GM12878 (cell line): Measurements from ENCODE around the gene POLR2B. TPM values are rescaled to one million over a fixed set of nuclear protein-coding genes. Genes with fewer than 3 reads are reported as not detected.

Source experiments
- ATAC-seq: fragments of 200-7000 bp; cut with Tn5 transposase; 3 replicates; pipeline ENCODE4 v1.9.1; 2020; ENCODE audit warnings: mild to moderate bottlenecking, moderate library complexity
- BruUV-seq: library from RNA; stranded (reverse); fragments of 400-500 nt; replicated peaks from 2 replicates; lab custom pipeline; 2021; lab: Mats Ljungman, UMichigan
- CTCF ChIA-PET: fragments of 300-600 bp; sonication (Branson Sonifier 250); formaldehyde crosslinking; extraction: SDS; loops from one replicate; lab custom pipeline; 2021; ENCODE audit warnings: inconsistent platforms; lab: Yijun Ruan, JAX
- POLR2A ChIA-PET: fragments of 350-600 bp; formaldehyde crosslinking; extraction: SDS; loops from one replicate; lab custom pipeline; 2021; ENCODE audit warnings: inconsistent platforms; lab: Charles Lee
- RAD21 ChIA-PET: fragments of 300-600 bp; sonication (Branson Sonifier 250); formaldehyde crosslinking; loops from one replicate; lab custom pipeline; 2023; ENCODE audit warnings: antibody characterized with exemption; ENCODE audit not compliant: unreplicated experiment; lab: Charles Lee
- SMC1A ChIA-PET: fragments of 300-600 bp; sonication (Branson Sonifier 250); formaldehyde crosslinking; loops from one replicate; lab custom pipeline; 2023; ENCODE audit not compliant: unreplicated experiment, uncharacterized antibody; lab: Charles Lee
- DNase-seq: peaks from one replicate; pipeline ENCODE4 v3.0.0-alpha.2; 2011; ENCODE audit warnings: low read depth, low spot score
- FAIRE-seq: peaks from 3 replicates; lab custom pipeline; 2011; peaks lifted over from hg19 to GRCh38; lab: Jason Lieb, UNC
- H2AFZ ChIP-seq: 2 replicates; pipeline ENCODE4 v1.6.0; 2011; ENCODE audit warnings: low read depth, low read length, control low read depth; ENCODE audit not compliant: control insufficient read depth
- H3K27ac ChIP-seq: 2 replicates; pipeline ENCODE4 v1.5.1; 2011; ENCODE audit warnings: control low read depth; ENCODE audit not compliant: control insufficient read depth, insufficient read depth
- H3K27me3 ChIP-seq, 2 experiments: replicated peaks in 1 of 2; 2 replicates each; pipeline versions ENCODE4 v1.6.0 to v1.6.1; 2011; ENCODE audit warnings: low read length in 1 of 2; ENCODE audit not compliant: control insufficient read depth in 2 of 2, insufficient read depth in 2 of 2
- H3K36me3 ChIP-seq, 2 experiments: 2 replicates each; pipeline ENCODE4 v1.5.1; 2011; ENCODE audit warnings: low read length in 1 of 2; ENCODE audit not compliant: control insufficient read depth in 2 of 2, insufficient read depth in 2 of 2
- H3K4me1 ChIP-seq: 2 replicates; pipeline ENCODE4 v1.6.1; 2011; ENCODE audit warnings: mild to moderate bottlenecking, low read length, moderate library complexity, mixed read lengths; ENCODE audit not compliant: control insufficient read depth, insufficient read depth
- H3K4me2 ChIP-seq: 2 replicates; pipeline ENCODE4 v1.6.0; 2011; ENCODE audit warnings: control low read depth; ENCODE audit not compliant: control insufficient read depth, insufficient read depth
- H3K4me3 ChIP-seq: fragments of 200-600 bp; sonication (generic); 2 replicates; pipeline ENCODE4 v1.5.1; 2016
- H3K79me2 ChIP-seq: 2 replicates; pipeline ENCODE4 v1.6.0; 2011; ENCODE audit warnings: low read length; ENCODE audit not compliant: control insufficient read depth, insufficient read depth
- H3K9ac ChIP-seq: 2 replicates; pipeline ENCODE4 v1.8.0; 2011; ENCODE audit warnings: low read length, control low read depth, mixed read lengths; ENCODE audit not compliant: control insufficient read depth, insufficient read depth
- H3K9me3 ChIP-seq: replicated peaks from 3 replicates; pipeline ENCODE4 v1.5.1; 2011; ENCODE audit warnings: mild to moderate bottlenecking, low read length; ENCODE audit not compliant: control insufficient read depth, insufficient read depth
- H4K20me1 ChIP-seq: 2 replicates; pipeline ENCODE4 v1.6.0; 2011; ENCODE audit not compliant: control insufficient read depth, insufficient read depth
- BMI1 ChIP-seq: fragments of 450-650 bp; IDR thresholded peaks from 2 replicates; pipeline ENCODE4 v1.6.1; 2016; ENCODE audit warnings: mild to moderate bottlenecking, moderate library complexity, borderline replicate concordance
- CHD4 ChIP-seq: fragments of 200-600 bp; sonication (generic); IDR thresholded peaks from 2 replicates; pipeline ENCODE4 v1.6.1; 2016; ENCODE audit warnings: mild to moderate bottlenecking
- CREM ChIP-seq: IDR thresholded peaks from 2 replicates; pipeline ENCODE4 v1.6.1; 2014; ENCODE audit warnings: antibody characterized with exemption, low read depth
- ETV6 ChIP-seq, 2 experiments: fragments of 450-650 bp in 1 of 2; IDR thresholded peaks in 1 of 2; conservative IDR thresholded peaks in 1 of 2; 2 replicates each; pipeline ENCODE4 v1.6.1; 2014; ENCODE audit warnings: antibody characterized with exemption in 1 of 2, borderline replicate concordance in 1 of 2, low read depth in 1 of 2, mild to moderate bottlenecking in 1 of 2, moderate library complexity in 1 of 2
- FOXM1 ChIP-seq: IDR thresholded peaks from 2 replicates; pipeline ENCODE4 v1.6.1; 2012; ENCODE audit warnings: low read depth, mild to moderate bottlenecking, inconsistent platforms, low read length, moderate library complexity
- SP1 ChIP-seq: IDR thresholded peaks from one replicate; pipeline ENCODE4 v1.6.1; 2011; ENCODE audit warnings: low read depth, low read length
- SREBF1 ChIP-seq: IDR thresholded peaks from 2 replicates; pipeline ENCODE4 v1.6.1; 2012; ENCODE audit warnings: mild to moderate bottlenecking, low read length
- SUPT20H ChIP-seq: IDR thresholded peaks from 2 replicates; pipeline ENCODE4 v1.6.1; 2011; ENCODE audit warnings: low read depth, mild to moderate bottlenecking, low read length, moderate library complexity, borderline replicate concordance; ENCODE audit not compliant: control insufficient read depth
- ZNF384 ChIP-seq: IDR thresholded peaks from 2 replicates; pipeline ENCODE4 v1.6.1; 2012; ENCODE audit warnings: low read depth, mild to moderate bottlenecking, low read length, improper control_type of control experiment, borderline replicate concordance
- ZSCAN29 ChIP-seq: fragments of 450-650 bp; IDR thresholded peaks from 2 replicates; pipeline ENCODE4 v1.6.1; 2017; ENCODE audit warnings: mild to moderate bottlenecking, moderate library complexity
- WGBS: methylation state at CpG from one replicate; pipeline ENCODE4 v1.1.6; 2016; ENCODE audit warnings: low lambda C conversion rate; ENCODE audit not compliant: insufficient replicate concordance, insufficient coverage; ENCODE audit errors: missing lambda C conversion rate; 5-methylcytosine and 5-hydroxymethylcytosine counted together
- in situ Hi-C: fragments of 300-500 bp; cut with MboI; formaldehyde crosslinking; loops from 9 replicates; pipeline ENCODE4 v1.14.3; 2018; ENCODE audit warnings: mixed read lengths
- intact Hi-C: fragments of 100-400 bp; cut with micrococcal nuclease; formaldehyde crosslinking; loops from one replicate; pipeline ENCODE4 v1.14.2; 2022; ENCODE audit not compliant: unreplicated experiment
- polyA plus RNA-seq, 11 experiments: library from polyadenylated mRNA; depleted of rRNA in 4 of 11; unstranded in 6 of 11; stranded (reverse) in 5 of 11; fragments of >200 nt; fragmentation: Nextera tagmentation in 4 of 11; fragmentation: Illumina TruSeq in 1 of 11; extraction: Ambion mirVana in 4 of 11; extraction: Trizol in 1 of 11; gene quantifications; 1 replicate in 1 of 11; 2 replicates in 10 of 11; pipeline versions ENCODE4 v1.2.1 to v1.2.3, GENCODE V29; 2011 to 2016; ENCODE audit warnings: inconsistent platforms in 2 of 11, missing spikeins in 2 of 11, low read depth in 1 of 11
- total RNA-seq, 4 experiments: library from RNA; depleted of rRNA in 3 of 4; stranded (reverse); fragments of >200 nt in 3 of 4; fragmentation: Illumina TruSeq in 1 of 4; extraction: Trizol in 1 of 4; gene quantifications; 2 replicates each; pipeline versions ENCODE4 v1.2.1 to v1.2.3, GENCODE V29; 2013 to 2021
- TF ChIP-seq, protein P1 (sequence below): fragments of 450-650 bp; IDR thresholded peaks from 2 replicates; pipeline ENCODE4 v1.6.1; 2017; ENCODE audit warnings: mild to moderate bottlenecking, moderate library complexity
- TF ChIP-seq, protein P2 (sequence below): fragments of 450-650 bp; IDR thresholded peaks from 2 replicates; pipeline ENCODE4 v1.6.1; 2014; ENCODE audit warnings: mild to moderate bottlenecking
- TF ChIP-seq, protein P3 (sequence below): fragments of 450-650 bp; IDR thresholded peaks from 2 replicates; pipeline ENCODE4 v1.6.1; 2017; ENCODE audit warnings: mild to moderate bottlenecking, low read depth, inconsistent platforms; ENCODE audit not compliant: poor library complexity, severe bottlenecking

The POLR2B gene
- total and polyA plus RNA-seq, 10 of the 15 experiments (the other 5 are each of a cell fraction or from before 2014, with no cell fraction given), result 46.0 to 183 (median 99.2) TPM

DNA sequence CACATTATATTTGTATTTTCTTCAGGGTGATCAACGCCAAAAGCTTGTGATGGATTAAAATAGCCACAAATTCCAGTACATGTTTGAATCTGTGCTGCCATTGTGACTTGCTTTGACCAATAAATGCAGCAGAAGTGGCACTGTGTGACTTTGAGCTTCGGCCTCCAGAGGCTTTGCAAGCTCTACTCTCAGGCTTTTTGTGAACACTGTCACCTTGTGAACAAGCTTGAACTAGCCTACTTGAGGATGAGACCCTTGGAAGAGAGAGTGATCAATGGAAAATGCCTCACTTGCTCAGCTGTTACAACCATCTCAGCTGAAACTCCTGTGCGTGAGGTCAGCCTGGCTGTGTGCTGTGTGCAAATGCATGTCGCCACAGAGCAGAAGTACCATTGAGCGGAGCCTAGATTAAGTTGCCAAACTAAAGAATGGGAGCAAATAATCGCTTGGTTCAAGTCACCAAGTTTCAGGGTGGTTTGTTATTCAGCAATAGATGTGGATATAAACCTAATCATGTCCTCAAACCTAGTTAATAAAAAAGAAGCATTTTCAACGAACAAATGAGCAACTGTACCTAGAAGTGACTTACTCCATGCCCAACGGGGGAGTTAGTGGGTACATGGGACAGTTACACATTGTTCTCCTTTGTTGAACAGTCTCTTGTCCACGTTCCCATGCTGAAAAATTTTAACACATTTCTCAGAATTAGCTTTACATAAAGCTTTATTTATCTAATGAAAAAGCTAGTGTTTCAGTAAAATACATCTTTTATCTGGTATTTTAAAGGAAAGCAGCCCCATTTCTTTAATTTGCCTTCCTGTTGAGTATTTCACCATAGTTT, 24.8 kb upstream of the POLR2B start:
- POLR2A ChIA-PET, result interaction anchor here (0.6 kb wide), 2 partner anchors 25 to 202 kb away, joined by 3 to 4 read pairs; partner anchors contain the start of gene POLR2B
- SMC1A ChIA-PET, result interaction anchor here (1.3 kb wide), 1 partner anchor 24 kb away, joined by 3 read pairs; the partner anchor contains the start of gene NOA1
- Histone ChIP-seq H3K4me2 (no peak overlapping the region), H3K4me3 (no peak overlapping the region), H2AFZ (no peak overlapping the region), H3K9ac (no peak overlapping the region), H3K79me2 (no peaks in the 10 kb centered on the region), H3K27me3 (no peaks in the 10 kb centered on the region)
- in situ Hi-C loops (no loop called here), intact Hi-C loops (no loop called here)
- RAD21 ChIA-PET, result interaction anchor here (0.7 kb wide), 1 partner anchor 36 kb away, joined by 4 read pairs; no protein-coding TSS in a partner anchor
- no peak for ATAC-seq
- TF ChIP-seq ZNF384, result no peak
- no peak for TF ChIP-seq ETV6 (conservative IDR thresholded peaks at IDR 0.05 in 1 of 2, IDR thresholded peaks at IDR 0.05 in 1 of 2; ENCODE audit: borderline replicate concordance in 1 of 2, low read depth in 1 of 2)
- no peak for TF ChIP-seq SP1
- TF ChIP-seq ZSCAN29, result no peak
- no peak for TF ChIP-seq CREM
- TF ChIP-seq, protein P1, sequence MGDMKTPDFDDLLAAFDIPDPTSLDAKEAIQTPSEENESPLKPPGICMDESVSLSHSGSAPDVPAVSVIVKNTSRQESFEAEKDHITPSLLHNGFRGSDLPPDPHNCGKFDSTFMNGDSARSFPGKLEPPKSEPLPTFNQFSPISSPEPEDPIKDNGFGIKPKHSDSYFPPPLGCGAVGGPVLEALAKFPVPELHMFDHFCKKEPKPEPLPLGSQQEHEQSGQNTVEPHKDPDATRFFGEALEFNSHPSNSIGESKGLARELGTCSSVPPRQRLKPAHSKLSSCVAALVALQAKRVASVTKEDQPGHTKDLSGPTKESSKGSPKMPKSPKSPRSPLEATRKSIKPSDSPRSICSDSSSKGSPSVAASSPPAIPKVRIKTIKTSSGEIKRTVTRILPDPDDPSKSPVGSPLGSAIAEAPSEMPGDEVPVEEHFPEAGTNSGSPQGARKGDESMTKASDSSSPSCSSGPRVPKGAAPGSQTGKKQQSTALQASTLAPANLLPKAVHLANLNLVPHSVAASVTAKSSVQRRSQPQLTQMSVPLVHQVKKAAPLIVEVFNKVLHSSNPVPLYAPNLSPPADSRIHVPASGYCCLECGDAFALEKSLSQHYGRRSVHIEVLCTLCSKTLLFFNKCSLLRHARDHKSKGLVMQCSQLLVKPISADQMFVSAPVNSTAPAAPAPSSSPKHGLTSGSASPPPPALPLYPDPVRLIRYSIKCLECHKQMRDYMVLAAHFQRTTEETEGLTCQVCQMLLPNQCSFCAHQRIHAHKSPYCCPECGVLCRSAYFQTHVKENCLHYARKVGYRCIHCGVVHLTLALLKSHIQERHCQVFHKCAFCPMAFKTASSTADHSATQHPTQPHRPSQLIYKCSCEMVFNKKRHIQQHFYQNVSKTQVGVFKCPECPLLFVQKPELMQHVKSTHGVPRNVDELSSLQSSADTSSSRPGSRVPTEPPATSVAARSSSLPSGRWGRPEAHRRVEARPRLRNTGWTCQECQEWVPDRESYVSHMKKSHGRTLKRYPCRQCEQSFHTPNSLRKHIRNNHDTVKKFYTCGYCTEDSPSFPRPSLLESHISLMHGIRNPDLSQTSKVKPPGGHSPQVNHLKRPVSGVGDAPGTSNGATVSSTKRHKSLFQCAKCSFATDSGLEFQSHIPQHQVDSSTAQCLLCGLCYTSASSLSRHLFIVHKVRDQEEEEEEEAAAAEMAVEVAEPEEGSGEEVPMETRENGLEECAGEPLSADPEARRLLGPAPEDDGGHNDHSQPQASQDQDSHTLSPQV, result no peak
- no peak for TF ChIP-seq SUPT20H
- no peak for TF ChIP-seq CHD4
- TF ChIP-seq, protein P2, sequence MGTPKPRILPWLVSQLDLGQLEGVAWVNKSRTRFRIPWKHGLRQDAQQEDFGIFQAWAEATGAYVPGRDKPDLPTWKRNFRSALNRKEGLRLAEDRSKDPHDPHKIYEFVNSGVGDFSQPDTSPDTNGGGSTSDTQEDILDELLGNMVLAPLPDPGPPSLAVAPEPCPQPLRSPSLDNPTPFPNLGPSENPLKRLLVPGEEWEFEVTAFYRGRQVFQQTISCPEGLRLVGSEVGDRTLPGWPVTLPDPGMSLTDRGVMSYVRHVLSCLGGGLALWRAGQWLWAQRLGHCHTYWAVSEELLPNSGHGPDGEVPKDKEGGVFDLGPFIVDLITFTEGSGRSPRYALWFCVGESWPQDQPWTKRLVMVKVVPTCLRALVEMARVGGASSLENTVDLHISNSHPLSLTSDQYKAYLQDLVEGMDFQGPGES, result no peak
- no peak for TF ChIP-seq SREBF1
- TF ChIP-seq, protein P3, sequence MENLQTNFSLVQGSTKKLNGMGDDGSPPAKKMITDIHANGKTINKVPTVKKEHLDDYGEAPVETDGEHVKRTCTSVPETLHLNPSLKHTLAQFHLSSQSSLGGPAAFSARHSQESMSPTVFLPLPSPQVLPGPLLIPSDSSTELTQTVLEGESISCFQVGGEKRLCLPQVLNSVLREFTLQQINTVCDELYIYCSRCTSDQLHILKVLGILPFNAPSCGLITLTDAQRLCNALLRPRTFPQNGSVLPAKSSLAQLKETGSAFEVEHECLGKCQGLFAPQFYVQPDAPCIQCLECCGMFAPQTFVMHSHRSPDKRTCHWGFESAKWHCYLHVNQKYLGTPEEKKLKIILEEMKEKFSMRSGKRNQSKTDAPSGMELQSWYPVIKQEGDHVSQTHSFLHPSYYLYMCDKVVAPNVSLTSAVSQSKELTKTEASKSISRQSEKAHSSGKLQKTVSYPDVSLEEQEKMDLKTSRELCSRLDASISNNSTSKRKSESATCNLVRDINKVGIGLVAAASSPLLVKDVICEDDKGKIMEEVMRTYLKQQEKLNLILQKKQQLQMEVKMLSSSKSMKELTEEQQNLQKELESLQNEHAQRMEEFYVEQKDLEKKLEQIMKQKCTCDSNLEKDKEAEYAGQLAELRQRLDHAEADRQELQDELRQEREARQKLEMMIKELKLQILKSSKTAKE, result no peak
- TF ChIP-seq BMI1, result no peak
- no peak for TF ChIP-seq FOXM1
- TF ChIP-seq, all 136 proteins: peak for 0
- no peak for DNase-seq
- CTCF ChIA-PET, result no interaction called here
- H3K27ac ChIP-seq, result no peak overlapping the region
- WGBS, result 67% methylated on average over 9 of the region's 9 CpGs
- BruUV-seq, result no TSS peak
- no peaks in the 10 kb centered on the region for H3K36me3 ChIP-seq
- H4K20me1 ChIP-seq, result no peaks in the 10 kb centered on the region
- no peaks in the 10 kb centered on the region for H3K4me1 ChIP-seq
- no peak for FAIRE-seq
- H3K9me3 ChIP-seq, result no peaks in the 10 kb centered on the region
